Nephron (organoid): ENCODE data around the gene HBG1.

ENCODE experiments used
- H3K27ac Mint-ChIP-seq, 3 experiments: 2 replicates each; pipeline ENCODE4 v1.8.0; 2020; ENCODE audit warnings: mixed read lengths in 3 of 3, mild to moderate bottlenecking in 2 of 3, moderate library complexity in 1 of 3
- H3K27me3 Mint-ChIP-seq: 2 replicates; pipeline ENCODE4 v1.8.0; 2021; ENCODE audit warnings: low read depth, mild to moderate bottlenecking, moderate library complexity, mixed read lengths
- H3K36me3 Mint-ChIP-seq: 2 replicates; pipeline ENCODE4 v1.8.0; 2020; ENCODE audit warnings: low read depth, mixed read lengths
- H3K4me1 Mint-ChIP-seq: 2 replicates; pipeline ENCODE4 v1.8.0; 2020; ENCODE audit warnings: mixed read lengths
- H3K4me3 Mint-ChIP-seq, 3 experiments: 2 replicates each; pipeline ENCODE4 v1.8.0; 2020; ENCODE audit warnings: mild to moderate bottlenecking in 3 of 3, mixed read lengths in 3 of 3, moderate library complexity in 2 of 3
- H3K9me3 Mint-ChIP-seq: 2 replicates; pipeline ENCODE4 v1.8.0; 2020; ENCODE audit warnings: mixed read lengths
- CTCF ChIP-seq, 3 experiments: fragments of 200-600 bp; sonication (generic); IDR thresholded peaks; one replicate each; pipeline ENCODE4 v1.5.0; 2021; ENCODE audit warnings: antibody characterized with exemption in 3 of 3; ENCODE audit not compliant: unreplicated experiment in 3 of 3

Gene HBG1

DNA sequence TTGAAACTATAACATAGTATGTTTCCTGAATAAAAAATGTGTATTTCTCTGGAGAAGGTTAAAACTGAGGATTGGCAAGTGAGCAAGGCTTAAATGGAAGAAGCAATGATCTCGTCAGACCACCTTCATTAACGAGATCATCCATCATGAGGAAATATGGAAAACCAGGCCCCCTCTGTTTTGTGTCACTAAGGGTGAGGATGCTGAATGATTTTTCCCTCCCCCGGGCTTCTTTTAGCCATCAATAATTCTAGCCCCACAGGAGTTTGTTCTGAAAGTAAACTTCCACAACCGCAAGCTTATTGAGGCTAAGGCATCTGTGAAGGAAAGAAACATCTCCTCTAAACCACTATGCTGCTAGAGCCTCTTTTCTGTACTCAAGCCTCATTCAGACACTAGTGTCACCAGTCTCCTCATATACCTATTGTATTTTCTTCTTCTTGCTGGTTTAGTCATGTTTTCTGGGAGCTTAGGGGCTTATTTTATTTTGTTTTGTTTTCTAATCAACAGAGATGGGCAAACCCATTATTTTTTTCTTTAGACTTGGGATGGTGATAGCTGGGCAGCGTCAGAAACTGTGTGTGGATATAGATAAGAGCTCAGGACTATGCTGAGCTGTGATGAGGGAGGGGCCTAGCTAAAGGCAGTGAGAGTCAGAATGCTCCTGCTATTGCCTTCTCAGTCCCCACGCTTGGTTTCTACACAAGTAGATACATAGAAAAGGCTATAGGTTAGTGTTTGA, 25.9 kb upstream of the HBG1 start:
- no peak for TF ChIP-seq CTCF (IDR thresholded peaks at IDR 0.05; ENCODE audit: unreplicated experiment in 3 of 3)
- Mint-ChIP-seq H3K4me3 (no peak overlapping the region), H3K9me3 (no peaks in the 10 kb centered on the region), H3K27me3 (no peaks in the 10 kb centered on the region), H3K4me1 (no peaks in the 10 kb centered on the region), H3K27ac (no peak overlapping the region), H3K36me3 (no peaks in the 10 kb centered on the region)

GRCh38 chr11:5274395-5274794, 24.7 kb upstream of the HBG1 start:
- Mint-ChIP-seq H3K36me3 (no peaks in the 10 kb centered on the region), H3K9me3 (no peaks in the 10 kb centered on the region), H3K4me3 (no peak overlapping the region), H3K27ac (no peak overlapping the region), H3K4me1 (no peaks in the 10 kb centered on the region), H3K27me3 (no peaks in the 10 kb centered on the region)
- no peak for TF ChIP-seq CTCF (IDR thresholded peaks at IDR 0.05; ENCODE audit: unreplicated experiment in 3 of 3)

DNA sequence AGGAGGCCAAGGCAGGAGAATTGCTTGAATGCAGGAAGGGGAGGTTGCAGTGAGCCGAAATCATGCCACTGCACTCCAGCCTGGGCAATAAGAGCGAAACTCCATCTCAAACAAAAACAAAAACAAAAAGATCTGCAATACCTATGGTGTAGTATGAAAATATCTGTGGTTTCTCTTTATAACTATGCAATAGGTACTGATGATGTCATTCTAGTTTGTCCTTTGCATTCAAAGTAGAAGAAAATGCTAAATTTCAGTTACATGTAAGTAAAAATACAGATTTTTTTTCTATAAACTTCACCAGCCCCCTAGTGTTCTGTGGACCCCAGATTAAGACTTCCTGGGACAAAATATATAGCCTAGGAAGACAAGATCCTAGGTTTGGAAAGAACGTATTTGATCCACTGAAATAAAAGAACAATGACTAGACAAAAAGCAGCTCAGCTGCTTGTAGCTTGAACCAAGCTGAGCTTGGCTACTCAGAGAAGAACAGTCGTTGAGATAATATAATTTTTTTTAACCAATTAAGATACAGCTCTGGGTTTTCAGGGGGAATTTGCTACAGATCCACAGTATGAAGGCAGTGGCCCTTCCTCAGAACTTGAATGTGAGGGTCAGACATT, 22.8 kb upstream of the HBG1 start:
- no peak for TF ChIP-seq CTCF (IDR thresholded peaks at IDR 0.05; ENCODE audit: unreplicated experiment in 3 of 3)
- H3K36me3 Mint-ChIP-seq: no peaks in the 10 kb centered on the region
- no peaks in the 10 kb centered on the region for H3K9me3 Mint-ChIP-seq
- H3K27me3 Mint-ChIP-seq: no peaks in the 10 kb centered on the region
- H3K4me3 Mint-ChIP-seq: no peak overlapping the region
- no peak overlapping the region for H3K27ac Mint-ChIP-seq
- H3K4me1 Mint-ChIP-seq: no peaks in the 10 kb centered on the region

GRCh38 chr11:5269715-5270147, 20.1 kb upstream of the HBG1 start, which contains the start of gene HBE1:
Gene HBE1 (minus strand): TSS chr11:5269945. CDS start chr11:5269890, 55 bp downstream.
- Mint-ChIP-seq H3K27ac (no peak within 1 kb of the TSS), H3K27me3 (no peaks in the 10 kb centered on the region), H3K36me3 (no peaks in the 10 kb centered on the region), H3K4me3 (no peak within 1 kb of the TSS), H3K4me1 (no peaks in the 10 kb centered on the region), H3K9me3 (no peaks in the 10 kb centered on the region)
- TF ChIP-seq CTCF (IDR thresholded peaks at IDR 0.05; ENCODE audit: unreplicated experiment in 3 of 3): no peak

DNA sequence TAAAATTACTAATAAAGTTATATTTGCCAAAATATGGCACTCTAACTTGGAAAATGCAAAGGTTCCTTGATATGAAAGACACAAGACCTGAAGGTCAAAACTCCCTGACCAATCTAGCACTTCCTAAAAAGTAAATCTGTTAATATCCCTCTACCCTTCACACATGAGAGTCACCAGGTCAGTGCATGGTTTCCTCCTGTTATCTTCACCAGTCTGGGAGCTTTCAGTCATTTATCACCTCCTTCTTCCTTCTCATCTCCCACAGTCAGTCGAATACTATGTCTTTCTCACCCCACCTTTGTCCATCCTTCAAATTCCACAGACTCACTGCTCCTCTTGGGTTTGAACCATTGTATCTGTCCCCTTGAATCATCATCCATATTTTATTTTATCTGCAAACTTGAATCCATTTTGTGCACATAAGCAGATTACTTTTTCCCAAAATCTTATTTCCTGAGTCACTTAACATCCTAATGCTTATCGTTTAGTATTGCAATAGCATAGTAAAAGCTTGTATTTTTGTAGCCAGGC, 17.4 kb upstream of the HBG1 start:
- Mint-ChIP-seq H3K4me1 (no peaks in the 10 kb centered on the region), H3K36me3 (no peaks in the 10 kb centered on the region), H3K9me3 (peaks cover 1% of the 10 kb centered on the region), H3K27ac (no peak overlapping the region), H3K4me3 (no peak overlapping the region), H3K27me3 (no peaks in the 10 kb centered on the region)
- no peak for TF ChIP-seq CTCF (IDR thresholded peaks at IDR 0.05; ENCODE audit: unreplicated experiment in 3 of 3)
